ENCODE results near the gene PSMB5.

PSMB5 gene

GRCh38 chr14:22997676-22998323, 36.9 kb downstream of the PSMB5 start:
- no peak overlapping the region for H3K4me3 ChIP-seq (ENCODE audit: low read depth, low read length)
- no peak for DNase-seq (ENCODE audit: low read depth)

- no peak overlapping the region for H3K4me3 ChIP-seq (ENCODE audit: low read depth, low read length)
- DNase-seq (ENCODE audit: low read depth): no peak
Measured at GRCh38 chr14:22996768-22997654, 37.7 kb downstream of the PSMB5 start.

DNA sequence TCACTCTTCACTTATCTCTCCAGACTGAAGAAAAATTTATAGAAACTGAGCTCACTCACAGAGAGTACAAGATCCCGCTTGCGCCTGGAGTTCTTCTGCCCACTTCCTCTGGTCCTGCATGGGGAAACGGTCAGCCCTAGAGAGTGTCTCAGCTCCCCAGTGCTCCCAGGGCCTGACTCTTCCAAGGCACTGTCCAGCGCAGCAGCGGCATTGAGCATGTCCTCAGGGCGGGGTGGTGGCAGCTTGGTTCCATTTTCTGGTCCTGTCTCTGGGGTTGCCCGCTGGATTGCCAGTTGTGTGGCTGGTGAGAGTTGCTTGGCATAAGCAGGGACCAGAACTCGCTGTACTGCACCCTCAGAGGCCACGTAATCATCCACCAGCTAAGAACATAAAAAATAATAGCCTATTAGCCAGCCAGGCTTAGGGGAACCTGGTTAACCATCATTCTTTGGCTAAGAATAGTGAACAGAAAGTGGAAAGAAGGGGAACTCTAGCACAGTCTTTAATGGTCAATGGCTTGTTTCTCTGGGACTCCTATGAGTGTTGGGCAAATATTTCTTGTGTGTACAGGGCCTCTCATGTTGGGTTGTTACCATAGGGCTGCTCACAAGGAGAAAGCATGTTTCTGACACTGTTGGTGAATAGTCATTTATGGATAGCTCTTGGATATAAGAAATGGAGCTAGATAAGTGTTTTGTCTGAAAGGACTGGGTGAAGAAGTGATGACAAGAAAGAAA, 38.6 kb downstream of the PSMB5 start:
- no peak for DNase-seq (ENCODE audit: low read depth)
- H3K4me3 ChIP-seq (ENCODE audit: low read depth, low read length): no peak overlapping the region

DNA sequence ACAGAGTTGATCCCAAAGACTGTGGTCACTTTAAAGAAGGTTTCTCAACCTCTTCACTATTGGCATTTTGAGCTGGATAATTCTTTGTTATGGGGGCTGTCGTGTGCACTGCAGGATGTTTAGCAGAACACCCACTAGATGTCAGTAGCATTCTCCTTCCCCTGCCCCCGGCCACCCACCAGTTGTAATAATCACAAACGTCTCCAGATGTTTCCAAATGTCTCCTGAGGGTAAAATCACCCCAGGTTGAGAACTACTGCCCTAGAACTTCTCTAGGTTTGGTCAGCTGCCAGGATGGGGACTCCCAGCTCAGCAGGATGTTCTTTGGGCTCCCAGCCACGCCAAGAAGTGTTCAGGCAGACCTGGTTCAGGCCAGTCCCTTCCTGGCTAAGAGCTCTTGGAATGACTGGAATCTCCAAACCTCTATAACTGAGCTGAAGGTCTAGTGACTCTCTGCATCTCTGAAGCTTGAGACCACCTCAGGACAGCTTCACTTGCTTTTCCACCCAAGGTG, 39.9 kb downstream of the PSMB5 start:
- no peak overlapping the region for H3K4me3 ChIP-seq (ENCODE audit: low read depth, low read length)
- no peak for DNase-seq (ENCODE audit: low read depth)

- no peak for DNase-seq (ENCODE audit: low read depth)
- H3K4me3 ChIP-seq (ENCODE audit: low read depth, low read length): no peak overlapping the region
Measured at GRCh38 chr14:22993517-22993916, 41.2 kb downstream of the PSMB5 start.

DNA sequence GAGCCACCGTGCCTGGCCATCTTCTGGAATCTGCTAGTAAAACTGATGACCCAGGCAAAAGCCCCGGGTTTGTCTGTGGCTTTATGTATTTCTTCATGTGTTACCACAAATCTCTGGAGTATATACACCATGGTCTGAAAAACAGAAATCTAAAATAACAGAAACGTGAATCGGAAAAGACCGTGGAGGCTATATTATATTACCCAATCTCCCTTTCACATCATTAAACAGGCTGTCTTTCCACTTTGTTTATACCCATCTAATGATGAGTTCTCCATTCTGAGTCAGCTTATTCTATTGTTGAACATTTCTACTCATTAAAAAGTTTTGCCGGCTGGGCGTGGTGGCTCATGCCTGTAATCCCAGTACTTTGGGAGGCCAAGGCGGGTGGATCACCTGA, 42.8 kb downstream of the PSMB5 start:
- no peak overlapping the region for H3K4me3 ChIP-seq (ENCODE audit: low read depth, low read length)
- DNase-seq (ENCODE audit: low read depth): no peak

- no peak for DNase-seq (ENCODE audit: low read depth)
- no peak overlapping the region for H3K4me3 ChIP-seq (ENCODE audit: low read depth, low read length)
Measured at GRCh38 chr14:22987291-22987690, 47.4 kb downstream of the PSMB5 start.

GRCh38 chr14:22986508-22987054, 48.1 kb downstream of the PSMB5 start:
- no peak overlapping the region for H3K4me3 ChIP-seq (ENCODE audit: low read depth, low read length)

DNA sequence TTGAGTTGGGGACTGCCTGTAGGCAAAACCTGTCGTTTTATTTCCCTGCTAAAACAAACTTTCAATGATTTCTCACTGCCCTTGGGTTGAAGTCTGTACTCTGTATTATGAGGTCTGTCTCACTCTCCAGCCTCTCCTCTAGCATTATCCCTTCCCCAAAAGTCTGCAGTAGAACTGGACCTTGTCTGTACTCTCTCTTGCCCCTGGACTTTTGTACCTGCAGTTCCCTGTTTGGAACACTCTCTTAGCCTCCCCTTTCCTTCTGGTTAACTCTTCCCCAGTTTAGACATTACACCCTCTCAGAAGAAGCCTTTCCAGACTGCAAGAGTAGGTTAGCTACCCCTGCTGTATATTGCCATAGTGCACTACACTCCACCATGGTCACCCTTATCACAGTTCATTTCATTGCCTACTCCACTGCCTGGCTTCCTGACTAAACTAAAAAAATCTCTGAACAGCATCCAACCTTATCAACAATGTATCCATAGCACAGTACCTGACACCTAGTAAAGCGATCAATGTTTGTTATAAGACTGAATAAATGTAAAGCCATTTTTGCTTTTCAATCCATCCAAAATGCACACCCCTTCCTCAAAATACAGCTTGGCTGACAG, 48.7 kb downstream of the PSMB5 start:
- DNase-seq (ENCODE audit: low read depth): no peak
- H3K4me3 ChIP-seq (ENCODE audit: low read depth, low read length): no peak overlapping the region

More at GRCh38 chr14:22986508-22987054, 48.1 kb downstream of the PSMB5 start:
- DNase-seq (ENCODE audit: low read depth): no peak

DNA sequence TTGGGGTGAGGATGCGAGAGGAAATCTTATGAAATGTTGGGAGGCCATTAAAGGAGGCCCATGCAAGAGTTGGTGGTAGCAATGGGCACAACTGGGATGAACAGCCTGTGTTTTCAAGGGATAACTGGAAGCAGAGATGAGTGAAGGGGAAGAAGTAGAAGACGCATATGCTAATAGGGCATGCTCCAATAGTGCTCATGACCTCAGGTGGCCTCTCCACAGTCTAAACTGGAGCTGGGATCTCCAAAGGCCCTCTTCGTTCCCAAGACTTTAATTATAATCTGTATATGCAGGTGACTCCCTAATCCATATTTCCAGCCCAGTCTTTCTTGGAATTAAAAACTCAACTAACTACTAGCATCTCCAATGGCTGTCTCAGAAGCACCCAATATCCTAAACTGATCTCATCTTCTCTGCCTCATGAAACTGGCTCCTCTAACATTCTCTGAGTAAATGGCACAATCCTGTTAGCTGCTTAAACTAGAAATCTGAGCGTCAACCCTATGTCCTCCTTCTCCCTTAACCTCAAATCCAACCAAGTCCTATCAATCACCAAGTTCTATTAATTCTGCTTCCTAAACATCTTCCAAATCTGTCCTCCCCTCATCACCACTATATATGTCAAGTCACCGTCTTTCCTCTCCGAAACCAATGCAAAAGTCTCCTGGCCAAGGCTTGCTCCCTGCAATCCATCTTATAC, 49.6 kb downstream of the PSMB5 start:
- H3K4me3 ChIP-seq (ENCODE audit: low read depth, low read length): no peak overlapping the region
- DNase-seq (ENCODE audit: low read depth): no peak

DNA sequence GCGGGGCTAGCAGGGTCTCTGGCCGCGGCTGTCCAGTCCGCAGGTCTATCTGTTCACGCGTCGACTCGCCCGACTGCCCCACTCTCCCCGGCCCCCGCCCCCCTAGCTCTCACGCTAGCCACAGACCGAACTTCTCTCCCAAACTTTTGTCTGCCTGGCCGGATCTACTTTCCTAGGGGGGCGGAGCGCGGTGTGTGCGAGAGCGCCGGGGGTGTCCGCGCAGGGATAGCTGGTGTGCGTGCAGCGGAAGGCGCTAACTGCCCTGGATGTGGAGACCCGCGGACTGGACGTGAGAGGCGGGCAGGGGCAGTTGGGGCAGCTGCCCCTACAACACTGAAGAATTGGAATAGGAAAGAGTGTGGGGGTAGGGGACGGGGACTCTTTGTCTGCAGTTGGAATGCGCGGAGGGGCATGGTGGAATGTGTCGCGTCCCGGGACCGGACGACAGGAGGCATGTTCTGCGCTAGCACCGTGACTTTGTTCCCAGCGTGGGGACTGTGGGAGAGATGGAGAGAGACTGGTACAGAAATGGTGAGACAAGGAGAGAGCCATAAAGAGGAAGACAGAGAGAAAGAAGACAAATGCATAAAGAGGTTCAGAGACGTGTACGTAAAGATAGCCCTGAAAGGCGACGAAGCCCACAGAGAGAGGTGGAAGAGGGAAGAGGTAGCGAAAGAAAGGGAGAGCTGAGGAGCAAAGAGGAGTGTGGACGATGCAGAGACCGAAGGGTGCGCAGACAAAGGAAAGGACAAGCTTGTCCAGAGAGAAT, 52.0 kb downstream of the PSMB5 start, which contains the start of gene AJUBA:
TSS of gene AJUBA (minus strand) at position 75 of the 769 bp plus-strand sequence. CDS start 285 bp downstream, outside the sequence.
- peak within 1 kb of the TSS; percentile 91 for H3K4me3 ChIP-seq (ENCODE audit: low read depth, low read length)
- peak; percentile 87 for DNase-seq (ENCODE audit: low read depth)

GRCh38 chr14:22981876-22982476, 52.7 kb downstream of the PSMB5 start:
- DNase-seq (ENCODE audit: low read depth): no peak
- peak overlapping the region; percentile 91 for H3K4me3 ChIP-seq (ENCODE audit: low read depth, low read length)

DNA sequence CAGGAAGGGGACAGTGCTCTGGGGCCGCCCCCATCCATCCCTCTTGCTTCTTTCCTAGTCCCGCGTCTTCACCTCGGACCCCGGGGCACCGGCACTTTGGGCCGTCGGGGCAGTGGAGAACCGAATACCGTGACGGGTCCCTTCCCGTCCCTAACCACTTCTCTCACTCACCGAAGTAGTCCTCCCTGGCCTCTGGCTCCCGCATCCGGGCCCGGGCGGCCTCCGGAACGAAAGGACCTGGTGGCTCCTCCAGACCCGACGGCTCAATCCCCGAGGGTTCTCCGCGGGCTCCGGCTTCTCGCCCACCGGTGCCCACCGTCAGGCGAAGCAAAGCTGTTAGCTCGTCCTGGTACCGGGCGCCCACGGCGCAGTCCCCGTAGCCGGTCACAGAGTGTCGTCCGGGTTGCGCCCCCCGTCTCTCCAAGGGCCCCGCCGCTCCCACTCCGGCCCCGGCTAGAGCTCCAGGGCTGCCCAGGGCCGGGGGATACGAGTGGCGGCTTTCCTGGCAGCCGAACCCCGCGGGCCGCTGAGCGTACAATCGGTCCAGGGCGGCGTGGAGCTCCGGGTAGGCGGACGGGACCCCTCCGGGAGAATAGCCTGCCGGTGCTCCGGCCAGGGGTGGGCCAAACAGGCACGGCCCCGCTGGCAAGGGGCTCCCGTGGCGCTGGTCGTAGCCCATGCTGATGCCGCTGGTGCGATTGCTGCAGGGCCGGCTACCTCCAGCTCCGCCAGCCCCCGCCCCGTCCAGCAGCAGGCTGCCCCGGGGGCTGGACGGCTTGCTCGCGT, 53.4 kb downstream of the PSMB5 start:
- peak overlapping the region; percentile 91 for H3K4me3 ChIP-seq (ENCODE audit: low read depth, low read length)
- DNase-seq (ENCODE audit: low read depth): no peak

DNA sequence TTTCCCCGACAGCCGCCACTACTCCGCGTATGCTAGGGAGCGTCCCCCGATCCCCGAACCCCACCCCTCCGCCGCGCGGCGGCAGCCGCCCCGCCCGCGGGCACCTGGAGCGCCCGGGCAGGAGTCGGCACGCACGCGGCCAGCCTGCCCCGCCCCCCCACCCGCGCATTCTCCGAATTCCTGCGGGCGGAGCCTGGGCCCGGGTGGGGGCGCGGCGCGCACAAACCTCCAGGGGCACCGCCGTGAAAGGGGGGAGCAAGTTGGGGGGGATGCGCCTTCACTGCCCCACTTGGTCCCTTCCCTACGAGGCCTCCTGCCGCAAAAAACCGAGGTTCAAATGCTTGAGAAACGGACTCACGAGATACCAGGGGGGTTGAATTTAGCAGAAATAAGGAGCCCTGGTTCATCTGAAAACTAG, 54.0 kb downstream of the PSMB5 start:
- no peak for DNase-seq (ENCODE audit: low read depth)
- H3K4me3 ChIP-seq (ENCODE audit: low read depth, low read length): peak overlapping the region; percentile 91

GRCh38 chr14:22979748-22980392, 54.8 kb downstream of the PSMB5 start:
- no peak for DNase-seq (ENCODE audit: low read depth)
- H3K4me3 ChIP-seq (ENCODE audit: low read depth, low read length): peak overlapping the region; percentile 91

DNA sequence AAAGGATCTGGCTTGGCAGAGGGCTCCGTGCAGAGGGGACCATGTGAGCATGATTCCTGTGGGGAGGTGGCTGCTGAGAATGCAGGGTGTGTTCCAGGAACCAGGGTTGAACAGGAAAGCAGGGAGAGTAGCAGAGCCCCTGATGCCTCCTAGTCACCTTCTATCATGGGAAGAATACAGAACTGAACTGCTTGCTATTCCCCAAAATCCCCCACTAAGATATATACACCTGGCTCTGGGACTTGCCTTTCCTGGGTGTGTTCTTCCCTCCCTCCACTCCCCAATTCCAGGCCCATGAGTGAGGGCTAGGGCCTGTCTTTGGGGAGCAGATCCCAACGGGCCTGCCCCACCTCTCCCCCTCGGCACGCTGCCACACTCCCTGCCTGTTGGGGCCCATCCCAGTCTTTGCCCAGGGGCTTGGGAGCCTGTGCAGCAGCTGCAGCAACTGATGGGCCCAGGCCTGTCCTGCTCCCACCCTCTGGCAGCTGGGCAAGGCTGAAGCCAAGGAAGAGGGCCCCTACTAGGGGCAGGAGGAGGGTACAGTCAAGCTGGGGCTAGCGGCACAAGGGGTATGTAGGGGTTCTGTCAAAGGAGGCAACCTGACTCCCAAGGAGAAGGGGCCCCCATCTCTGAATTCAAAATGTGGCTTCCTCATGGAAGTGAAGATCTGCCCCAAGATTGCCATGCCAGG, 55.6 kb downstream of the PSMB5 start:
- no peak for DNase-seq (ENCODE audit: low read depth)
- peak overlapping the region; percentile 91 for H3K4me3 ChIP-seq (ENCODE audit: low read depth, low read length)
